IMR-90 (cell line): ENCODE results near the gene MINK1. TPM values are rescaled to one million over a fixed set of nuclear protein-coding genes. Genes with fewer than 3 reads are reported as not detected.

Experiments used
- ATAC-seq: fragments of 200-7000 bp; cut with Tn5 transposase; 2 replicates; pipeline ENCODE4 v1.9.1; 2020; ENCODE audit warnings: low read depth, mild to moderate bottlenecking, moderate library complexity
- BruUV-seq: library from RNA; stranded (reverse); fragments of 400-500 nt; replicated peaks from 2 replicates; lab custom pipeline; 2021; lab: Mats Ljungman, UMichigan
- CTCF ChIA-PET: fragments of 300-600 bp; formaldehyde crosslinking; extraction: SDS; loops from one replicate; lab custom pipeline; 2021; ENCODE audit warnings: antibody characterized with exemption; lab: Yijun Ruan, JAX
- POLR2A ChIA-PET: fragments of 300-600 bp; sonication (Branson Sonifier 250); formaldehyde crosslinking; loops from one replicate; lab custom pipeline; 2022; ENCODE audit warnings: antibody characterized with exemption; ENCODE audit not compliant: unreplicated experiment; lab: Charles Lee
- DNase-seq: peaks from one replicate; pipeline ENCODE4 v3.0.0; 2013
- H2AFZ ChIP-seq: replicated peaks from 2 replicates; pipeline ENCODE3; 2013; ENCODE audit warnings: low read length, mild to moderate bottlenecking; ENCODE audit not compliant: poor library complexity
- H2AK5ac ChIP-seq: 2 replicates; pipeline ENCODE4 v1.6.1; 2013; ENCODE audit warnings: low read depth, low read length, inconsistent platforms
- H2AK9ac ChIP-seq: replicated peaks from 2 replicates; pipeline ENCODE3; 2013; ENCODE audit warnings: mild to moderate bottlenecking, low read depth, low read length, moderate library complexity; ENCODE audit not compliant: poor library complexity
- H2BK120ac ChIP-seq: 2 replicates; pipeline ENCODE4 v1.6.1; 2013; ENCODE audit warnings: low read depth, low read length, inconsistent platforms
- H2BK15ac ChIP-seq: 3 replicates; pipeline ENCODE4 v1.6.1; 2013; ENCODE audit warnings: low read depth, low read length, inconsistent platforms
- H2BK20ac ChIP-seq: 2 replicates; pipeline ENCODE4 v1.6.1; 2013; ENCODE audit warnings: low read depth, mild to moderate bottlenecking, inconsistent platforms, low read length, moderate library complexity
- H2BK5ac ChIP-seq: 2 replicates; pipeline ENCODE4 v1.6.1; 2013; ENCODE audit warnings: mild to moderate bottlenecking, low read depth, low read length, inconsistent platforms; ENCODE audit not compliant: poor library complexity, severe bottlenecking
- H3K14ac ChIP-seq: replicated peaks from 2 replicates; pipeline ENCODE4 v1.6.1; 2013; ENCODE audit warnings: low read depth, low read length, inconsistent platforms
- H3K18ac ChIP-seq: 2 replicates; pipeline ENCODE4 v1.6.1; 2013; ENCODE audit warnings: low read depth, low read length, control low read depth
- H3K23ac ChIP-seq: 2 replicates; pipeline ENCODE4 v1.6.1; 2013; ENCODE audit warnings: low read depth, low read length, inconsistent platforms
- H3K27ac ChIP-seq: 2 replicates; pipeline ENCODE4 v1.5.1; 2013; ENCODE audit warnings: mild to moderate bottlenecking, control low read depth, low read length; ENCODE audit not compliant: insufficient read depth
- H3K27me3 ChIP-seq: 2 replicates; pipeline ENCODE4 v1.6.1; 2013; ENCODE audit warnings: low read length; ENCODE audit not compliant: control insufficient read depth, insufficient read depth
- H3K36me3 ChIP-seq: 2 replicates; pipeline ENCODE4 v1.6.1; 2013; ENCODE audit warnings: low read length, mixed read lengths; ENCODE audit not compliant: control insufficient read depth, insufficient read depth
- H3K4ac ChIP-seq: 2 replicates; pipeline ENCODE4 v1.6.1; 2013; ENCODE audit warnings: low read depth, low read length, inconsistent platforms
- H3K4me1 ChIP-seq: 2 replicates; pipeline ENCODE4 v1.6.1; 2013; ENCODE audit warnings: low read length, mixed read lengths; ENCODE audit not compliant: control insufficient read depth, insufficient read depth
- H3K4me2 ChIP-seq: 2 replicates; pipeline ENCODE4 v1.6.1; 2013; ENCODE audit warnings: low read depth, mild to moderate bottlenecking, control low read depth, low read length, moderate library complexity
- H3K4me3 ChIP-seq: 2 replicates; pipeline ENCODE4 v1.5.1; 2013; ENCODE audit warnings: low read depth, mild to moderate bottlenecking, control low read depth, low read length, moderate library complexity; ENCODE audit not compliant: insufficient read depth
- H3K56ac ChIP-seq: 2 replicates; pipeline ENCODE4 v1.6.1; 2013; ENCODE audit warnings: low read length, inconsistent platforms; ENCODE audit not compliant: insufficient read depth; ENCODE audit errors: extremely low read depth
- H3K79me1 ChIP-seq, 2 experiments: 2 replicates each; pipeline ENCODE4 v1.6.1; 2013; ENCODE audit warnings: low read length in 2 of 2, inconsistent platforms in 1 of 2, low read depth in 1 of 2
- H3K9ac ChIP-seq: 2 replicates; pipeline ENCODE4 v1.6.1; 2013; ENCODE audit warnings: low read depth, low read length, control low read depth
- H3K9me1 ChIP-seq: 2 replicates; pipeline ENCODE4 v1.6.1; 2013; ENCODE audit warnings: low read length, inconsistent platforms; ENCODE audit not compliant: insufficient read depth
- H3K9me3 ChIP-seq: 2 replicates; pipeline ENCODE4 v1.6.1; 2013; ENCODE audit warnings: low read length; ENCODE audit not compliant: control insufficient read depth, insufficient read depth
- H4K20me1 ChIP-seq: 2 replicates; pipeline ENCODE4 v1.6.1; 2013; ENCODE audit warnings: low read length, inconsistent platforms; ENCODE audit not compliant: insufficient read depth
- H4K5ac ChIP-seq: 2 replicates; pipeline ENCODE4 v1.6.1; 2013; ENCODE audit warnings: mild to moderate bottlenecking, low read depth, low read length, control low read depth
- H4K8ac ChIP-seq, 2 experiments: 2 replicates each; pipeline ENCODE4 v1.6.1; 2013; ENCODE audit warnings: low read depth in 2 of 2, low read length in 2 of 2, control low read depth in 1 of 2, inconsistent platforms in 1 of 2
- H4K91ac ChIP-seq: 2 replicates; pipeline ENCODE4 v1.6.1; 2013; ENCODE audit warnings: low read depth, low read length, inconsistent platforms; ENCODE audit not compliant: insufficient read depth
- NFE2L2 ChIP-seq: fragments of 150-350 bp; IDR thresholded peaks from 2 replicates; pipeline ENCODE4 v1.6.1; 2016; ENCODE audit warnings: low read depth, mild to moderate bottlenecking, low read length
- WGBS, 2 experiments: methylation state at CpG; one replicate each; pipeline versions ENCODE4 v1.1.5 to v1.1.7; 2013; ENCODE audit warnings: missing lambda C conversion rate in 2 of 2; ENCODE audit not compliant: insufficient read length in 1 of 2; ENCODE audit errors: extremely low coverage in 2 of 2; 5-methylcytosine and 5-hydroxymethylcytosine counted together
- dilution Hi-C: fragments of 300-500 bp; cut with HindIII; formaldehyde crosslinking; loops from one replicate; pipeline ENCODE4 v1.14.3; 2018; ENCODE audit warnings: low sequenced_read_pairs; ENCODE audit not compliant: unreplicated experiment
- in situ Hi-C: fragments of 300-500 bp; cut with MboI; formaldehyde crosslinking; loops from 3 replicates; pipeline ENCODE4 v1.14.3; 2019; ENCODE audit warnings: low sequenced_read_pairs, inconsistent platforms, mixed read lengths
- intact Hi-C: fragments of 100-400 bp; cut with micrococcal nuclease; formaldehyde crosslinking; loops from 2 replicates; pipeline ENCODE4 v1.10.0; 2022
- polyA plus RNA-seq, 3 experiments: library from polyadenylated mRNA; depleted of rRNA; stranded (reverse); fragments of >200 nt; gene quantifications; 2 replicates each; pipeline ENCODE4 v1.2.3, GENCODE V29; 2012; ENCODE audit warnings: low replicate concordance in 1 of 3
- total RNA-seq: library from RNA; depleted of rRNA; stranded (reverse); fragments of >200 nt; gene quantifications from 2 replicates; pipeline ENCODE4 v1.2.3, GENCODE V29; 2012

MINK1 gene
- total and polyA plus RNA-seq, 2 of the 4 experiments (the other 2 are of a cell fraction): 12.2 to 40.9 TPM

- no peak overlapping the region for H2BK5ac ChIP-seq
- H3K9me3 ChIP-seq: no peaks in the 10 kb centered on the region
- H2AFZ ChIP-seq: no peak overlapping the region
- H4K8ac ChIP-seq: no peak overlapping the region
- H4K20me1 ChIP-seq: peaks cover 81% of the 10 kb centered on the region
- 100% methylated on average over 1 of the region's 3 CpGs; no CpG with 5 or more reads in 1 of the 2 experiments for WGBS, 2 experiments
- H2AK9ac ChIP-seq: no peak overlapping the region
- H2BK20ac ChIP-seq: no peak overlapping the region
- no peak overlapping the region for H4K5ac ChIP-seq
- H3K9me1 ChIP-seq: peaks cover 47% of the 10 kb centered on the region
- no peak for DNase-seq
- H2BK120ac ChIP-seq: no peak overlapping the region
- no peak overlapping the region for H3K9ac ChIP-seq
- H3K4ac ChIP-seq: no peak overlapping the region
- no peak overlapping the region for H4K91ac ChIP-seq
- TF ChIP-seq NFE2L2: no peak
- no peak overlapping the region for H2BK15ac ChIP-seq
- H3K36me3 ChIP-seq: peaks cover 7% of the 10 kb centered on the region; the same call in 1 of the 2 replicates
- CTCF ChIA-PET: no interaction called here
- ATAC-seq: no peak
- H3K79me1 ChIP-seq: peaks cover 47 to 84% of the 10 kb centered on the region in 2 experiments
- no peak overlapping the region for H2AK5ac ChIP-seq
- no peak overlapping the region for H3K14ac ChIP-seq
- no peak overlapping the region for H3K23ac ChIP-seq
- dilution Hi-C loops (no loop called here), in situ Hi-C loops (no loop called here), intact Hi-C loops (no loop called here)
- POLR2A ChIA-PET: no interaction called here
- H3K27ac ChIP-seq: no peak overlapping the region
- H3K27me3 ChIP-seq: no peaks in the 10 kb centered on the region
- H3K18ac ChIP-seq: no peak overlapping the region
- H3K4me1 ChIP-seq: peaks cover 15% of the 10 kb centered on the region
- no TSS peak for BruUV-seq
- no peak overlapping the region for H3K56ac ChIP-seq
- H3K4me2 ChIP-seq: no peak overlapping the region
- no peak overlapping the region for H3K4me3 ChIP-seq
Measured at GRCh38 chr17:4842376-4842775, 9.2 kb downstream of the MINK1 start.
